A172 (cell line): Measurements from ENCODE around the gene ATRN. TPM values are rescaled to one million over a fixed set of nuclear protein-coding genes. Genes with fewer than 3 reads are reported as not detected.

Source experiments
- DNase-seq: peaks from one replicate; pipeline ENCODE4 v3.0.0-alpha.2; 2015; ENCODE audit warnings: low spot score
- total RNA-seq: library from RNA; depleted of rRNA; stranded (reverse); fragments of >200 nt; shearing (Covaris generic); gene quantifications from 2 replicates; pipeline ENCODE4 v1.2.3, GENCODE V29; 2014

Gene ATRN
- total RNA-seq, 1 experiment from 2014 or later: 28.5 TPM

GRCh38 chr20:3674995-3675900, 204.4 kb downstream of the ATRN start:
- DNase-seq: no peak

GRCh38 chr20:3677733-3678132, 206.9 kb downstream of the ATRN start:
- DNase-seq: no peak

- no peak for DNase-seq
Measured at GRCh38 chr20:3678198-3678597, 207.4 kb downstream of the ATRN start.

GRCh38 chr20:3678856-3679720, 208.3 kb downstream of the ATRN start:
- no peak for DNase-seq

- peak; percentile 14 for DNase-seq
Measured at GRCh38 chr20:3679749-3680700, 209.2 kb downstream of the ATRN start.

- no peak for DNase-seq
Measured at GRCh38 chr20:3680701-3681351, 210.0 kb downstream of the ATRN start.

- DNase-seq: no peak
Measured at GRCh38 chr20:3681352-3681930, 210.6 kb downstream of the ATRN start.

GRCh38 chr20:3681931-3682781, 211.3 kb downstream of the ATRN start, which contains the start of gene ADAM33:
ADAM33 (minus strand) TSS chr20:3682010; CDS start chr20:3682004, 6 bp downstream.
- no peak for DNase-seq

- DNase-seq: no peak
Measured at GRCh38 chr20:3685341-3685740, 214.5 kb downstream of the ATRN start.

GRCh38 chr20:3686421-3686820, 215.6 kb downstream of the ATRN start:
- DNase-seq: no peak

GRCh38 chr20:3686867-3687321, 216.1 kb downstream of the ATRN start:
- peak; percentile 46 for DNase-seq

- DNase-seq: peak; percentile 29
Measured at GRCh38 chr20:3687655-3688054, 216.8 kb downstream of the ATRN start.

GRCh38 chr20:3689978-3690377, 219.2 kb downstream of the ATRN start:
- DNase-seq: no peak

- no peak for DNase-seq
Measured at GRCh38 chr20:3690413-3690812, 219.6 kb downstream of the ATRN start.

- DNase-seq: no peak
Measured at GRCh38 chr20:3691306-3691705, 220.5 kb downstream of the ATRN start.

- DNase-seq: no peak
Measured at GRCh38 chr20:3691897-3692296, 221.1 kb downstream of the ATRN start.

- no peak for DNase-seq
Measured at GRCh38 chr20:3692706-3693294, 222.0 kb downstream of the ATRN start.

- DNase-seq: no peak
Measured at GRCh38 chr20:3693376-3693775, 222.6 kb downstream of the ATRN start.

- no peak for DNase-seq
Measured at GRCh38 chr20:3694864-3695263, 224.0 kb downstream of the ATRN start.
